Calu3 (cell line): ENCODE results near the gene TSACC. TPM values are rescaled to one million over a fixed set of nuclear protein-coding genes. Genes with fewer than 3 reads are reported as not detected.

Experiments used
- BruUV-seq: library from RNA; stranded (reverse); fragments of 400-500 nt; replicated peaks from 2 replicates; lab custom pipeline; 2021; lab: Mats Ljungman, UMichigan
- CTCF ChIA-PET: fragments of 300-600 bp; sonication (Branson Sonifier 250); formaldehyde crosslinking; loops from one replicate; lab custom pipeline; 2022; ENCODE audit warnings: antibody characterized with exemption; lab: Charles Lee
- DNase-seq: peaks from one replicate; pipeline ENCODE4 v3.0.0; 2022
- H3K27ac Mint-ChIP-seq: one replicate; pipeline ENCODE4 v1.8.0; 2022; ENCODE audit warnings: mixed read lengths; ENCODE audit not compliant: unreplicated experiment
- H3K27me3 Mint-ChIP-seq: one replicate; pipeline ENCODE4 v1.8.0; 2022; ENCODE audit warnings: mixed read lengths; ENCODE audit not compliant: unreplicated experiment
- H3K36me3 Mint-ChIP-seq: one replicate; pipeline ENCODE4 v1.8.0; 2022; ENCODE audit warnings: mild to moderate bottlenecking, moderate library complexity, mixed read lengths; ENCODE audit not compliant: insufficient read depth, unreplicated experiment
- H3K4me1 Mint-ChIP-seq: one replicate; pipeline ENCODE4 v1.8.0; 2022; ENCODE audit warnings: mild to moderate bottlenecking, low read depth, mixed read lengths; ENCODE audit not compliant: unreplicated experiment
- H3K4me3 Mint-ChIP-seq: one replicate; pipeline ENCODE4 v1.8.0; 2022; ENCODE audit warnings: mild to moderate bottlenecking, low read depth, moderate library complexity, mixed read lengths; ENCODE audit not compliant: unreplicated experiment
- H3K9me3 Mint-ChIP-seq: one replicate; pipeline ENCODE4 v1.8.0; 2022; ENCODE audit warnings: low read depth, mixed read lengths; ENCODE audit not compliant: unreplicated experiment
- CTCF ChIP-seq: fragments of 200-600 bp; IDR thresholded peaks from one replicate; pipeline ENCODE4 v1.8.0; 2022; ENCODE audit warnings: antibody characterized with exemption; ENCODE audit not compliant: unreplicated experiment
- intact Hi-C: fragments of 100-400 bp; cut with micrococcal nuclease; formaldehyde crosslinking; loops from one replicate; pipeline ENCODE4 v1.10.0; 2022; ENCODE audit not compliant: unreplicated experiment
- total RNA-seq: library from RNA; stranded (reverse); gene quantifications from 2 replicates; pipeline ENCODE4 v1.2.3, GENCODE V29; 2022

Gene TSACC
- total RNA-seq, 1 experiment from 2014 or later, result 1.4 TPM

- BruUV-seq, result no TSS peak
Measured at GRCh38 chr1:156394835-156395461, 56.6 kb downstream of the TSACC start.

More at GRCh38 chr1:156394835-156395461, 56.6 kb downstream of the TSACC start:
- peaks cover 8% of the 10 kb centered on the region for H3K36me3 Mint-ChIP-seq
- DNase-seq, result no peak
- H3K27me3 Mint-ChIP-seq, result peaks cover 12% of the 10 kb centered on the region
- CTCF ChIA-PET, result interaction anchor here (1.2 kb wide), 1 partner anchor 9 kb away, joined by 5 read pairs; no protein-coding TSS in a partner anchor
- H3K9me3 Mint-ChIP-seq, result peaks cover 3% of the 10 kb centered on the region
- peaks cover 20% of the 10 kb centered on the region for H3K4me1 Mint-ChIP-seq
- intact Hi-C loops, result no loop called here
- H3K4me3 Mint-ChIP-seq, result no peak overlapping the region
- H3K27ac Mint-ChIP-seq, result no peak overlapping the region
- TF ChIP-seq CTCF, result no peak

Other genes with a start within 250 kb of the TSACC start
- gene LMNA, start 223.8 kb upstream of the TSACC start, total RNA-seq, result 499 and 514 TPM in 2 replicates
- 6.9 and 7.2 TPM in 2 replicates for gene SEMA4A, start 184.9 kb upstream of the TSACC start, total RNA-seq
- 28.2 and 32.5 TPM in 2 replicates for gene SLC25A44, start 144.4 kb upstream of the TSACC start, total RNA-seq
- 57.3 and 59.0 TPM in 2 replicates for gene PMF1, start 125.5 kb upstream of the TSACC start, total RNA-seq
- 2.0 and 2.6 TPM in 2 replicates for gene BGLAP, start 96.3 kb upstream of the TSACC start, total RNA-seq
- gene PAQR6, start 90.5 kb upstream of the TSACC start, total RNA-seq, result 20.4 and 21.2 TPM in 2 replicates
- gene SMG5, start 55.7 kb upstream of the TSACC start, total RNA-seq, result 117 and 118 TPM in 2 replicates
- 12.8 and 12.9 TPM in 2 replicates for gene TMEM79, start 54.2 kb upstream of the TSACC start, total RNA-seq
- gene GLMP, start 42.8 kb upstream of the TSACC start, total RNA-seq, result 31.0 and 39.7 TPM in 2 replicates
- gene VHLL, start 39.2 kb upstream of the TSACC start, total RNA-seq, result 0.81 and 1.5 TPM in 2 replicates
- 554 and 598 TPM in 2 replicates for gene CCT3, start 234 bp upstream of the TSACC start, total RNA-seq
- gene RHBG, start 30.7 kb downstream of the TSACC start, total RNA-seq, result 0.26 and 0.42 TPM in 2 replicates
- gene MEF2D, start 162.2 kb downstream of the TSACC start, total RNA-seq, result 48.4 and 54.1 TPM in 2 replicates
- 66.2 and 93.6 TPM in 2 replicates for gene IQGAP3, start 234.0 kb downstream of the TSACC start, total RNA-seq
- not detected in 2 replicates for gene TTC24, start 241.2 kb downstream of the TSACC start, total RNA-seq